ENCODE results near the gene COQ9. TPM values are rescaled to one million over a fixed set of nuclear protein-coding genes. Genes with fewer than 3 reads are reported as not detected.
"Not testable (repeated sequence)": the region's sequence is repeated elsewhere in the genome, so short reads cannot be mapped to it uniquely, and the experiment has no call there.

The COQ9 gene
- total RNA-seq, 1 experiment from 2014 or later, result 104 TPM

DNA sequence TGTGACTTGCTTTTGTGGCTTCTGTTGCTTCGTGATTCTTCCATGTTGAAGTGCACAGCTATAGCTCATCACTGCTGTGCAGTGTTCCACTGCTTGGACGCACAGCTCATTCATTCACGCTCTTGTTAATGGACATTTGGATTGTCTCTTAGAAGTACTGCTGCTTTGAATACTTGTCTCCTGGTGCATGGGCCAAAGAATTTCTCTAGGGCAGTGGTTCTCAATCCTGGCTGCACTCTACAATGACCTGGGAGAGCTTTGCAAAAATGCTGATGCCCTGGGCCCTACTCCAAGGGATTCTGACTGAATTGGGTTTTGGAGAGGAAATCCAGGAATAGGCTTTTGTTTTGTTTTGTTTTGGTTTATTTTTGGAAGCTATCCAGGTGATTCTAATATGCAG lies 22.7 kb upstream of the COQ9 start:
- no peak for DNase-seq (ENCODE audit: extremely low read depth, low read depth)

DNA sequence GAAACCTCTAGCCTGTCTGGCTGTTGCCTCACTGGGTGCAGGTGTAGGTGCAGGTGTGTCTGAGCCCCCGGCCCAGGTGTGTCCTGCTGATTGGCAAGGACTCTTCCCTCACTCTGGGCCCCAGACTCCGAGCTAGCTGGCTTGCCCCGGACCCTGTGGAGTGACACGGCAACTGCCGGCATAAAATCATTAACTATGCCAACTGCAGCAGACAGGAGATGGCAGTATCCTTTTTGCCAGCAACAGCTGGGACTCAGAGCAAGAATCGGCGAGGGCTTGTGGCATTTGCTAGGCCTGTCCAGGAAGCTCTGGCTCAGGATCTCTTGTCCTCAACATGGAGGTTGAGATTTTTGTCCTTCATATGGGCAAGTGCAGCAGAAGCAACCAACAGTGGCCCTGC lies 20.9 kb upstream of the COQ9 start:
- no peak for DNase-seq (ENCODE audit: extremely low read depth, low read depth)

DNA sequence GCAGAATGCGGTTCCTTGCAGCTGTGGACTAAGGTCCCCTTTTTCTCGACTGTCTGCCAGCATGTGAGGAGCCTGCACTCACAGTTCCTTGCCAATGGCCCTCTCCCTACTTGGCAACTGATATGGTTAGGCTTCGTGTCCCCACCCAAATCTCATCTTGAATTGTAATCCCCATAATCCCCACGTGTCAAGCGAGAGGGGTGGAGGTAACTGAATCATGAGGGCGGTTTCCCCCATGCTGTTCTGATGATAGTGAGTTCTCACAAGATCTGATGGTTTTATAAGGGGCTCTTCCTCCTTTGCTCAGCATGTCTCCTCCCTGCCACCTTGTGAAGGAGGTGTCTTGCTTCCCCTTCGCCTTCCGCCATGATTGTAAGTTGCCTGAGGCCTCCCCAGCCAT lies 20.0 kb upstream of the COQ9 start:
- no peak for DNase-seq (ENCODE audit: extremely low read depth, low read depth)

DNA sequence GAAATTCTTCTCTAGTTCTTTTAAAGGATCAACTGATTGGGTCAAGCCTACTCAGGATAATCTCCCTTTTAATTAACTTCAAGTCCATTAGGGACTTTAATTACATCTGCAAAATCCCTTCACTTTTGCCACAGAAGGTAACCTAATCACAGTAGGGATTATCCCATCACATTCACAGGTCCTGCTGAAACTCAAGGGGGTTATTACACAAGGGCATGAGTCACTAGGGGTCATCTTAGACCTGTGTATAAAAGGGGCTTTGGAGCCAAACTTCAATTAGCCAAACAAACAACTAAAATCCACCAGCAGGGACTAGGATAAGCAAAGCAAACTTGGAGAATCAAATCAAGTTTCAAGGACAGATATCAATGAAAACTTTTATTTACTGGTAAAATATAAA lies 19.5 kb upstream of the COQ9 start:
- no peak for DNase-seq (ENCODE audit: extremely low read depth, low read depth)

DNA sequence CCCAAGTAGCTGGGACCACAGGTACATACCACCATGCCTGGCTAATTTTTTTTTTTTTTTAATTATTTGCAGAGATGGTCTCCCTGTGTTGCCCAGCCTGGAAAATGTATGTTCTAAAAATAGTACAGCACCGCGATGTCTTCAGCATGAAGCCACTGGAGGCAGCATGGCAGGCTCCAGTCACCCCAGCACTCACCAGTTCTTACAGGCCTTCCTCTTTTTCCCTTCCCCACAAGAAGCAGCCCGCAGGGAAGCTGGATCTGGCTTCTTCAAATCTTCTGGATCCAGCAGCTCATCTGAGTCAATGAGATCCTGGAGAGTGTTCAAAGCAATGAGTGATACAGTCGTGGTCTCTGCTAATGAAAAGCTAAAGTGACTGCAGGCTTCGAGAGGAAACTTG lies 16.3 kb upstream of the COQ9 start:
- DNase-seq (ENCODE audit: extremely low read depth, low read depth), result no peak

DNA sequence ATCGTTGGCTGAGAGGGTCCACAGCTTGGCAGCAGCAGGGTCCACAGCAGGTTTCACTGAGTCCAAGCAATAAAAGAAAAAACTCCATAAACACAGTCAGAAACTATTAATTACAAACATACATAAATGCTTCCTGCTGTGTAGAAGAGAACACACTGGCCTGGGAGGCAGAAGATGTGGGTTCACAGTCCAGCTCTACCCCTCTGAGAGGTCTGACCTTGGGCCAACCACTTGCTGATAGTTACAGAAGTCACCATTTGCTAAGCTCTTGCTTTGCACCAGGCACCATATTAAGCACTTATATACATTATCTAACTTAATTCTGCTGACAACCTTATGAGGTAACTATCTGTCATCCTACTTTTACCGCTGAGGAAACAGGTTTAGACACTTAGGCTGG lies 14.8 kb upstream of the COQ9 start:
- no peak for DNase-seq (ENCODE audit: extremely low read depth, low read depth)

DNA sequence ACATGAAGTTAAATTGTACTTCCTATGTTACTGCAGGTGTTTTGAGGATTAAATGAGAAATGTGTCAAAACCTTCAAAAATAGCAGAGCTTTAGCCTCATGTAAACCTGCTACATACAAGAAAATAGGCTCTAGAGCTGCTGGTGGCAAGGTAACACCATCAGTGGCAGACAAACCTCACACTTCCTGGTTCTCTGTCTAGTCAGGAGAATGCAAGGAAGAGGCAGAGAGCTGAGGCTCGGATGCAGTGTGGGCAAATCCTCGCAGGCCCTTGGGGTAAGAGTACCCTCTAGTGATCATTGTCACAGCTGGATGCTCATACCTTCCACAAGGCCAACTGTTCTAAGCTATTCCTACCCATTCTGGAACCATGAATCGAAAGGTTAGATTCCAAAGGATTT lies 14.3 kb upstream of the COQ9 start:
- DNase-seq (ENCODE audit: extremely low read depth, low read depth), result no peak

DNA sequence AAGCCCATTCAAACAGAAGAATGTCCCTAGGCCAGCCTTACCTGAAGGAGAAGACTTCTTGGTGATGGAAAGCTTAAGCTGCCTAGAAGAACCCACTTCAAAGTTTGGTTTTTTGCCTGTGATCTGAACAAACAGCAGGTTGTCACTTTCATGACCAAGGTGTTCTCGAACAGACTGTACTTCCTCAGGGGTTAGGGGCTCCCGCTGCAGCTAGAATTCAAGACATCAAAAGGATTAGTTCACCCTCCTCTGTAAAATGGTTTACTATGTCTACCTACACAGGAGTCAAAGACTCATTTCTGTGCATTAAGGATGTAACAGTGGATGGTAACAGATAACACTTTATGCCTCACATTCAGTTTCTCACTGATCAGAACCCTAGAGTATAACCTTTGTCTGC lies 13.3 kb upstream of the COQ9 start:
- DNase-seq (ENCODE audit: extremely low read depth, low read depth), result no peak

DNA sequence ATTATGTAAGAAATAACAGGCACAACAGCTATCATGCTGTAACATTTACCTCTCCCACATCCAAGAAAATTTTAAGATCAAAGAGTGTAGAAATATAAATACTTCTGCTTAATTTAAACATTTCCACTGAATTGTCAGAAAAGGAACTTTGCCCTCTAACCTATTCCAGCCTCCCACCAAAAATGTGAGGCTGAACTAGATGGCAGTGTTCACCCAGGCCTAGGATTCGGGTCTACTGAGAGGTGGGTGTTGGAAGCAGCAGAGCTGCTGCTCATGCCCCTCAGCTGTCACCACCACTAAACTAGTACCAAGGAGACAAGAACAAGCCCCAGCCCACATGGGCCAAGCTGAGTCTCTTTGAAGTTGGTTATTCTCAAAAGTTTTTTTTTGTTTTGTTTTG lies 11.4 kb upstream of the COQ9 start:
- no peak for DNase-seq (ENCODE audit: extremely low read depth, low read depth)

DNA sequence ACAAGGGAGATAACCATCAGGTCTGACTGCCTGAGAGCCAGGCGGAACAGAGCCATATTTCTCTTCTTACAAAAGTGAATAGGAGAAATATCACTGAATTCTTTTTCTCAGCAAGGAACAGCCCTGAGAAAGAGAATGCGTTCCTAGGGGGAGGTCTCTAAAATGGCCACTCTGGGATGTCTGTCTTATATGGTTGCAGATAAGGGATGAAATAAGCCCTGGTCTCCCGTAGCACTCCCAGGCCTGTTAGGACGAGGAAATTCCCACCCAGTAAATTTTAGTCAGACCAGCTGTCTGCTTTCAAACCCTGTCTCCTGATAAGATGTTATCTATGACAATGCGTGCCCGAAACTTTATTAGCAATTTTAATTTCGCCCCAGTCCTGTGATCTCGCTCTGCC lies 7.3 kb upstream of the COQ9 start:
- not testable (repeated sequence) for DNase-seq (ENCODE audit: extremely low read depth, low read depth)

DNA sequence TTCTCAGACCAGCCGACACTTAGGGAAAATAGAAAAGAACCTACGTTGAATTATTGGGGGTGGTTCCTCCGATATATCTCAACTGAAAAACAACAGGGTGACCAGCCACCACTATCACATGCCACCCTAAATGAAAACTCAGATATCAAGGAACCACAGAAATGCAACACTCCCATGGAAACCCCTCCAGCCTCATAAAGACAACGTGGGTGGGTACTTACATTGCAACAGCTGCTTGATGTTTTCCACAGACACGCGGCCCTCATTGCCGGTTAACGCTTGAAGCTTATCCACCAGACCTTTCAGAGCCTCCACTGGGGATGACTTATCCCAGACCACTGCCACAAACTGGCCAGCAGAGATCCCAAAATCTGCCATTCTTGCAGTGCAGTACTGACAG lies 6.7 kb upstream of the COQ9 start:
- DNase-seq (ENCODE audit: extremely low read depth, low read depth), result not testable (repeated sequence)

DNA sequence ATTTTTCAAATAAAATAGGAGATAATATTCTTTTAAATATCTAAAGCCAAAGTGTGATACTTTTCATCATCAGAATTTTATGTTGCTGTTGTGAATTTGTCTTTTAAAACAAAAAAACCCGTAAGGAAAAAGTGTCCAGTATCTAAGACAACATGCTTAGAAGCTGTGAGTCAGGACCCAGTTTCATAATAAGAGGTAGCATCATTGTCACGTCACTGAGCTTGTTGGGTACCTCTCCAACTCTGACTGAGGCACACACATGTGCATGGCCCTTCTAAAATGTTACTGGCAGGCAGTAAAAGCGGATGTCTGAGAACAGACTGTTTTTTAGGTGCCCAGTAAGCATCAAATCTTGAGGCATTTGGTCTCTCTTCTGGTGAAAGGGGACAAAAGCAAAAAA lies 2.6 kb upstream of the COQ9 start:
- no peak for DNase-seq (ENCODE audit: extremely low read depth, low read depth)

DNA sequence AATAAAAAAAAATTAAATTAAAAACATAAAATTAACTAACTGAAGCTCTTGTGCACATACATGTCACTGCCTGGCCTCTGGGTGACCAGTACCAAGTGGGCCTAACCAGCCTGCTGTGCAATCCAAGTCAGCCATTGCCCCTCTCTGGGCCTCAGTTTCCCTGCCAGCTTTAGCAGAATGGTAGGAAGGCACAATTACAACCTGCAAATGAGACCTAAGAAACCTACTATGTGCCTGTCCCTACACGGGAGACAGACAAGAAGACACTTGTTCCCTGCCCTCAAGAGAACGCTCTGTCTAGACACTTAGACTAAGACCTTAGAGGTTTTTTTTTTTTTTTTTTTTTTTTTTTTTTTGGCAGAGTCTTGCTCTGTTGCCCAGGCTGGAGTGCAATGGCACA lies 1.8 kb upstream of the COQ9 start:
- no peak for DNase-seq (ENCODE audit: extremely low read depth, low read depth)

DNA sequence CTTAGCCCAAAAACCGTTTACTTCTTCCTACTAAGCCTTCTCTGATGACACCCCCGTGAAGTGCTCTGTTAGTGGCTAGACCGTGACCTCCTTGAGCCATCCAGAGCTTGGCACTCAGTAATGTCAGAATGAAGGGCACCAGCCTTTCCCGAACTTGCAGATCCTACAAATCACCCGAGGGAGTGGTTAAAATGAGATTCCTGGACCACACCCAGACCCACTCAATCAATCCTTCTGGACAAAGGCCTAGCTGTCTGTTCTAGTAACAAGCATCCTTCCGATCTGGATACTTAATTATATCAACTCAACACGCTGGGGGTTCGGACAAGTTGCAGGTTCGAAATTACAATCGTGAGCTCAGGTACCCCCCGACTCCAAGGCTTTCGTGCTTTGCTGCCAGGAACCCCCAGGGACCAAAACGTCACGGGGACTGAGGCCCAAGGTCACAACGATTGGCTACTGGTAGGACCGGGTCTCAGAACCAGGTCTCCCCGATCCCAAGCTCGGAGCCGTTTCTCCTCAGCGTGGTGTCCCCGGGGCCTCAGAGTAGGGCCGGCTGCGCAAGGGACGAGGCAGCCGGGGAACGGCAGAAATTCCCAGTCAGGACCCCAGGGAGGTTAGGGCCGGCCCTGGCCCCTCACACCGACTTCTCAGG lies 621 bp upstream of the COQ9 start:
- peak; percentile 16 for DNase-seq (ENCODE audit: extremely low read depth, low read depth)

DNA sequence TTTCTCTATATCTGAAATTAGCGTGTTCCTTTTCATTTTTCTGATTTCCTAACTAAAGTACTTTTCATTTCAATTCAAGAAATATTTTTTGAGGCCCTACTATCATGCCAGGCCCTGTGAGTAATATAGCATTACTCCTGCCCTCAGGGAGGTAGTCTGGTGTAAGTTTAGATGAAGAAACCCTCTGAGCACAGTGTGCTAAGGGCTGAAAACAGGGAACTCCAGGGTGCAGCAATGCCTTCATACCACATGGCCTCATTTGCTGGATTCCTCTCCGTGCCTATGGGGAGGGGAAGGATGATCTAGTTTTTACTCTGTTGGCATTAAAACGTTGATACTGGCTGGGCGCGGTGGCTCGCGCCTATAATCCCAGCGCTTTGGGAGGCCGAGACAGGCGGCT lies 4.7 kb downstream of the COQ9 start:
- DNase-seq (ENCODE audit: extremely low read depth, low read depth), result no peak

DNA sequence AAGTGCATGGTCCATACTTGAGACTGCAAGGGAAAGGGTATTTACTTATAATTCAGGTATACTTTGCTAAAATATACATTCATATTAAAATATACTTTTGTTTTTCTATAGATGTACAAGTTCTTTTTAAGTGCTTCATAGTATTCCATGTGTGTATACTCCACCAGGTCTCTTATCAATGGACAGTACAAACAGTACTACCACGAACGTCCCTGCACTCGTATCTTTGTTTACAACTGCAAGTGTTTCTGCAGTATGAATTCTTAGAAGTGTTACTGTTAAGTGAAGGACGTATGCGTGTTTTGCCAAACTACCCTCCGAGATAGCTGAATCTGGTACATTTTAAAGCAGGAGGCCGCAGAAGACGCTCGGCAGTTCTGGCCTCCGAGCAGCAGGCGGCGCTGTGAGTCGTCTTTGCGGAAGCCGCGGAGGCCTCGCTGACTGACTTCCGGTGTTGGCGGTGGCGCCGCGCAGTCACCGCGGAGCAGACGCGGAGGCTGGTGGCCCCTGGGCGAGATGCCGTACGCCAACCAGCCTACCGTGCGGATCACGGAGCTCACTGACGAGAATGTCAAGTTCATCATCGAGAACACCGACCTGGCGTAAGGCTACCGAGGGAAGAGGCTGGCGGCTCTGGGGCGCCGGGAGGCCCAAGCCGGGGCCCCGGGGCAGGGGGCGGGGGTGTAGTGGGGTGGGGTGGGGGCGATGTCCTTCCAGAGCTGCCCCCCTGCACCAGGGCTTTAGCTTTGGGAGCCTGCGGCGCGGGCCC lies 15.1 kb downstream of the COQ9 start, which contains the start of gene POLR2C:
Gene POLR2C, plus strand, starts transcription at position 471 of the 769 bp plus-strand sequence. Its CDS starts 46 bp downstream, at position 517.
- DNase-seq (ENCODE audit: extremely low read depth, low read depth), result peak; percentile 86

DNA sequence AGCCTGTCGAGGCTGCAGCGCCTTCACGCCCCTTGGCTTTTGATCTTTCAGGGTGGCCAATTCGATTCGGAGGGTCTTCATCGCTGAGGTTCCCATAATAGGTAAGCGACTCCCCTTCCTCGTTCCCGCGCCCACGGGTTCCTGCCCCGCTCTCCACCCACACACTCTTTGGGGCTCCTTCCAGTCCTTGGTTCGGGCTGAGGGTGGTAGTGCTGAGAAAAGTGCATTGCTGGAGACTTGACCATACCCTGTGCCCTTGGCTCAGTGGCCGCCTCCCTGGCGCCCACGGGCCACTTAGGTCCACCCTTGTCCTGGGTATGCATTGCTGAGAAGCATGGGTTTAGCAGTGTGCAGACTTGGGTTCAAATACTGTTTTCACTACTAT lies 15.7 kb downstream of the COQ9 start:
- no peak for DNase-seq (ENCODE audit: extremely low read depth, low read depth)

DNA sequence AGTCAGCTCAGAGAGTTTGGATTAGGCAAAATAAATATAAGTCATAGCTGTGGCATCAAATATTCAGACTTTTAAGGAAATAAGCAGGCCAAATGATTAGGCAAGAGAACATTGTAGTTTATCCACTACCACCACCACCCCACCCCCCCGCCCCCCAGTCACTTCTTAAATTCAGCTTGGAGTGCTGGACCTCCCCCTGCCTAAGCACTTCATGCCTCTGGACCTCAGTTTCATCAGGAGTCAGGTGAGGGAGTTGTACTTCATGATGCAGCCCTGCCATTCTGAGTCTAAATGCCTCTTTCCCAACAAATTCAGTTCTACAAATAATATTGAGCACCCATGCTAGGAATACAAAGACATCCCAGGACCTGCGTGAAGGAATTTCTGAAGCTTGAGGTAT lies 17.2 kb downstream of the COQ9 start:
- no peak for DNase-seq (ENCODE audit: extremely low read depth, low read depth)

DNA sequence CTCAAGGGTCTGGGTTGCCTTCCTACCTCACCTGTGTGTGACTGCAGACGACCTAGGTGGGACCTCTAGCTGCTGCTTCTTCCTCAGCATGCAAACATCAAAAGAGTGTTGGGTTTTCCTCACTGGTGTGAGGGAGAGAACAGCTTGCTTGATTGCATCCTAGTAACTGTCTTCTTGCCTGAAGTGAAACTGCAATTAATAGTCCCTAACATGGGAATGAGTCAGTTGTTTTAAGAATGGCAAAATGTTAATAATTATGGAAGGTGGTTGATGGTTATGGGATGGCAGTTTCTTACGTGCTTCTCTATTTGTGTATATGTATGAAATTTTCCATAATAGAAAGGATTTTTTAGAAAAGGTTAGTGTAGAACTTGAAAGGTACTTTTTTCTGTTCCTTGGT lies 21.1 kb downstream of the COQ9 start:
- no peak for DNase-seq (ENCODE audit: extremely low read depth, low read depth)

DNA sequence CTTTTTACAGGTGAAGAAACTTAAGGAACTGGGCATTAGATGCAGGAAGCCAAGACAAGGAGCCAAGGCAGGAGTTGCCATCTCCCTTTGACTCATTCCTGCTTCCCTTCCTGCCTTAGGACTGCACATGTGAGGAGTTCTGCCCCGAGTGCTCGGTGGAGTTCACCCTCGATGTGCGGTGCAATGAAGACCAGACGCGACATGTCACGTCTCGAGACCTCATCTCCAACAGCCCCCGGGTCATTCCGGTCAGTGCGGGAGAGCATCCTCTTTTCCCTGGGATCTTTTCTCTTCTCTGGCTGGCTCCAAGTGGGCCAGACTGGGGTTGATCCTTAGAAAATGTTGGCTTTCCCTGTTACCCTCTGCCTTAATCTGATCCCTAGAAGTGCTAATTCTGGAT lies 21.8 kb downstream of the COQ9 start:
- no peak for DNase-seq (ENCODE audit: extremely low read depth, low read depth)

DNA sequence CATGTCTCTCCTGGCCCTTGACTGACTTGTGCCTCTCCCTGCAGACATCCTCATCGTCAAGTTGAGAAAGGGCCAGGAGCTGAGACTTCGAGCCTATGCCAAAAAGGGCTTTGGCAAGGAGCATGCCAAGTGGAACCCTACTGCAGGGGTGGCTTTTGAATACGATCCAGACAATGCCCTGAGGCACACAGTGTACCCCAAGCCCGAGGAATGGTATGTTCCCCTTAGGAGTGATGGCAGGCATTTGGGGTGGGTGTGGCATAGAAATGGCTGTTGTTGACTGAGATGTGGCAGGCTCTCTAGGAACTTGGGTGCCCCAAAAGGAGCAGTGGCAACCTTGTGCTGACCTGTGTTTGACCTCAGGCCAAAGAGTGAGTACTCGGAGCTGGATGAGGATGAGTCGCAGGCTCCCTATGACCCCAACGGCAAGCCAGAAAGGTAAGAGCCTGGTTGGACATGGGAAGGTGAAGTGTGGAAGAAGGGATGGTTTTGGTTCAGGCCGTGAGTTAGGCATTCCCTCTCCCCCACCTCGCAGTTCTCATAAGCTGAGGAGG lies 22.7 kb downstream of the COQ9 start:
- DNase-seq (ENCODE audit: extremely low read depth, low read depth), result no peak

DNA sequence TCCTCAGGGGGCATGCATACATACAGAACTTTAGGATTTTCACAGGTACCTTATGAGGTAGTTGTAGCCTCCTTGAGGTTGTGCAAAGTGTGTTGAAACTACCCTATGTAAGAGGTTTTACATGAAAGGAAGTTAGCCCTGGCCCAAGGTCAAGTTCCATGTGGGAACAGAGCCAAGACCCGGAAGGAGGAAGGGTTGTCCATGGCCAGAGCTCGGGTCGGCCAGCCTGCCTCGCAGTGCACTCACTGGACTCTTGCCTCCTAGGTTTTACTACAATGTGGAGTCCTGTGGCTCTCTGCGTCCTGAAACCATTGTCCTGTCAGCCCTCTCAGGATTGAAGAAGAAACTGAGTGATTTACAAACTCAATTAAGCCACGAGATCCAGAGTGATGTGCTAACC lies 23.4 kb downstream of the COQ9 start:
- no peak for DNase-seq (ENCODE audit: extremely low read depth, low read depth)
